Measurements from ENCODE around the gene SCARB2.
"Not testable (repeated sequence)": the region's sequence is repeated elsewhere in the genome, so short reads cannot be mapped to it uniquely, and the experiment has no call there.

The SCARB2 gene

GRCh38 chr4:76213415-76214176 is at the start of gene SCARB2:
TSS of gene SCARB2 (minus strand) at chr4:76213824. CDS start at chr4:76213543, 281 bp downstream.
- DNase-seq (ENCODE audit: low read depth in 2 of 2), result peak; percentile 42 to 51

DNA sequence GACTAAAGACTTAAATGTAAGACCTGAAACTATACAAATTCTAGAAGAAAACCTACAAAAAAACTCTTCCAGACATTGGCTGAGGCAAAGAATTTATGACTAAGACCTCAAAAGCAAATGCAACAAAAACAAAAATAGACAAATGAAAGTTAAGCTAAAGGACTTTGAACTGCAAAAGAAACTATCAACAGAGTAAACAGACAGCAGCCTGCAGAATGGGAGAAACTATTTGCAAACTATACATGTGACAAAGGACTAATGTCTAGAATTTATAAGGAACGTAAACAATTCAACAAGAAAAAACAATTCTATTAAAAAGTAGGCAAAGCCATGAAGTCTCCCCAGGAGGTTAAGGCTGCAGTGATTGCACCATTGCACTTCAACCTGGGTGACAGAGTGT is 46.9 kb upstream of the SCARB2 start:
- DNase-seq (ENCODE audit: low read depth in 2 of 2), result no peak

DNA sequence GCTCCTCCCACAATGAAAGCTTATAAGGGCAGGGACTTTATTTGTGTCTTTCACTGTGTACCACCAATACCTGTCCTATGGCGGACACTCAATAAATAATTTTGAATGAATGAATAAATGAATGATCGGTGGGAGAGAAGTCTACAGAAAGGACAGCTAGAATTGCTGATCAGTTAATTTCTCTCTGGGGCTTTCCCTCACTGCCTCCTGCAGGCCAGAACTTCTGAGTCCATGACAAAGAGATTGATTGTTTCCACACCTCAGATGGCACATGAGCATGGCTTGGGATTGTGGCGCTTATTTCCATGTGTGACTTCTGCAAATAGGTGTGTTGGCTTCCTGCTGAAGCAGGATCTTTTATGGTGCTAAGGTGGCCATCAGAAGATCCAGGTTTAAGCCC is 44.2 kb upstream of the SCARB2 start:
- no peak for DNase-seq (ENCODE audit: low read depth in 2 of 2)

- DNase-seq (ENCODE audit: low read depth in 2 of 2), result no peak
These were observed 43.3 kb upstream of the SCARB2 start for GRCh38 chr4:76256968-76257367.

- no peak for DNase-seq (ENCODE audit: low read depth in 2 of 2)
These were observed 42.4 kb upstream of the SCARB2 start for GRCh38 chr4:76256032-76256431.

GRCh38 chr4:76253511-76253910 is 39.9 kb upstream of the SCARB2 start:
- no peak for DNase-seq (ENCODE audit: low read depth in 2 of 2)

DNA sequence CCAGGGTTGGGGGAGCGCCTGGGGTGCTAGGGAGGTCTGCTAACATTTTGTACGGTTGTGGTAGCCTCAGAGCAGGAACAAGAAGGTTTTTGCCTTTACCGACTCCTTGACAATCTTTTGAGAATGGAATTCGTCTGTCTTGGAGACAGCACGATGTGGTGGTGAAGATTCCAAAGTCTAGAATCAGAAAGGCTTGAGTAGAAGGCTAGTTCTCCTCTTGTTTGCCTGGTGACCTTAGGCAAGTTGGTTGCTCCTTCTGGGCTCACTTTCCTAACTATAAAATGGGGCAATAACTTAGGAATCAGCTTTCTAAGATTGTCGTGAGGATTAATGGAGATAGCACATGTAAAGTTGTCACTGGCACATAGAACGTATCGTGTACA is 38.6 kb upstream of the SCARB2 start:
- DNase-seq (ENCODE audit: low read depth in 2 of 2), result no peak

DNA sequence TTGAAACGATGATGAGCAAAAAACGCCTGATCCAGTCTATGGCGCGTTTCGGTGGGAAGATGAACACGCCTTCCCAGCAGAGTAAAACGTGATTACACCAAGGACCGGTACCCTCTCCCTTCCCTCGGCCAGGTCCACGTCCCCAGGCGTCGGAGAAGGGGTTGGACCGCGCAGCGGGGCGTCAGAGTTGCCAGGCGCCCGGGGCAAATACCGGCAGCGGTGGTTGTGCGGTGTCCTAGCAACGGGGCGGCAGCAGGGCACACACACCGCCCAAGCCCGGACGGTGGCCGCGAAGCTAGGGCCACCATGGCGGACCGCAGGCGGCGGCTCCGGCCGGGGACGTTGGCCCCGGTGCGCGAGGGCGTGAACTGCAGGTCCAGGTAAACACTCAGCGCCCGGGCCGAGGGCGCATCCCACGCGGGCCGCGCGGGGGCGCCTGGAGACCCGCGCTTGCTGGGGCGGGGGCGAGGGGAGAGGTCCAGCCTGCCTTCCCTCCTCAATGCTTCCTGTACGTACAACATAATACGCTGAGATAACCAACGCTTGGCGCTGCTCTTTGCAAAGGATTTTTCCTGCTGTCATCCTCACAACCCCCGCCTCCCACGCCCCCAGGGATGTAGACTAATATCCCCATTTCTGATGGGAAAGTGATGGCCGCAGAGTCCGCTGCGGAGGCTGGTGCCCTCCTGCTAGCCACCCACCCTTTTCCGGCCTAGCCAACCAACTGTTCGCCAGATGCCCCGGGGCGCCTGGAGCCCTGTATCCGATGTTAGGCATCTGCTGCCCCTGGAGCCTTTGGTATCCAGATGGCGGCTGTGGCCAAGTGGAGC is 38.0 kb upstream of the SCARB2 start, which contains the start of gene FAM47E:
TSS of gene FAM47E (plus strand) at position 281 of the 830 bp plus-strand sequence. CDS start at position 307, 26 bp downstream.
- DNase-seq (ENCODE audit: low read depth in 2 of 2), result peak; percentile 16 to 20

- DNase-seq (ENCODE audit: low read depth in 2 of 2), result no peak
These were observed 37.3 kb upstream of the SCARB2 start for GRCh38 chr4:76250962-76251361.

DNA sequence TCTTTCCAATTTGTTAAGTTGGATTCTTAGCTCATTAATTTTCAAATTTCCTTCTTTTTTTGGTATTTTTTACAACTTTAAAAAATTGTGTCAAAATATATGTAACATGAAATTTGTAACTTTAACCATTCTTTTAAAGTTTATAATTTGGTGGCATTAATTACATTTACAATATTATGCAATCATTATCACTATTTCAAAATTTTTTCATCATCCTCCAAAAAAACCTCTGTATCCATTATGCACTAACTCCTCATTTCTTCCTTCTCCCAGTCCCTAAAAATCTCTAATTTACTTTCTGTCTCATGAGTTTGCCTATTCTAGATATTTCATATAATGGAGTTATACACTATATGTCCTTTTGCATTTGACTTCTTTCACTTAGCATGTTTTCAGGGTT is 33.2 kb upstream of the SCARB2 start:
- DNase-seq (ENCODE audit: low read depth in 2 of 2), result no peak

GRCh38 chr4:76246025-76246424 is 32.4 kb upstream of the SCARB2 start:
- DNase-seq (ENCODE audit: low read depth in 2 of 2), result no peak

DNA sequence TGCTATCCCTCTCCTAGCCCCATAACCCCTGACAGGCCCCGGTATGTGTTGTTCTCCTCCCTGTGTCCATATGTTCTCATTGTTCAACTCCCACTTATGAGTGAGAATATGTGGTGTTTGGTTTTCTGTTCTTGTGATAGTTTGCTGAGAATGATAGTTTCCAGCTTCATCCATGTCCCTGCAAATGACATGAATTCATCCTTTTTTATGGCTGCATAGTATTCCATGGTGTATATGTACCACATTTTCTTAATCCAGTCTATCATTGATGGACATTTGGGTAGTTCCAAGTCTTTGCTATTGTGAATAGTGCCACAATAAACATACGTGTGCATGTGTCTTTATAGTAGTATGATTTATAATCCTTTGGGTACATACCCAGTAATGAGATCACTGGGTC is 30.3 kb upstream of the SCARB2 start:
- DNase-seq (ENCODE audit: low read depth in 2 of 2), result not testable (repeated sequence)

DNA sequence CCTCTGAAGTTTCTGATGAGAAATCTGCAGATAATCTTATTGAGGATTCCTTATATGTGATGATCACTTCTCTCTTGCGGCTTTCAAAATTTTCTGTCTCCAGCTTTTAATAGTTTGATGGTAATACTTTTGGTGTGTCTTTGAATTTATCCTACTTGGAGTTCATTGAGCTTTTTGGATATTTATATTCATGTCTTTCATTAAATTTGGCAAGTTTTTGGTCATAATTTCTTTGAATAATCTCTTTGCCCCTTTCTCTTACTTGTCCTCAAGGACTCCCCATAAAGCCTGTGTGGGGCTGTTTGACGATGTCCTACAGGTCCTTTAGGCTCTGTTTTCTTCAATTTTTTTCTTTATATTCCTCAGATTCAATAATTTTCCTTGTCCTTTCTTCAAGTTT is 26.6 kb upstream of the SCARB2 start:
- no peak for DNase-seq (ENCODE audit: low read depth in 2 of 2)

- no peak for DNase-seq (ENCODE audit: low read depth in 2 of 2)
These were observed 25.1 kb upstream of the SCARB2 start for GRCh38 chr4:76238701-76239100.

DNA sequence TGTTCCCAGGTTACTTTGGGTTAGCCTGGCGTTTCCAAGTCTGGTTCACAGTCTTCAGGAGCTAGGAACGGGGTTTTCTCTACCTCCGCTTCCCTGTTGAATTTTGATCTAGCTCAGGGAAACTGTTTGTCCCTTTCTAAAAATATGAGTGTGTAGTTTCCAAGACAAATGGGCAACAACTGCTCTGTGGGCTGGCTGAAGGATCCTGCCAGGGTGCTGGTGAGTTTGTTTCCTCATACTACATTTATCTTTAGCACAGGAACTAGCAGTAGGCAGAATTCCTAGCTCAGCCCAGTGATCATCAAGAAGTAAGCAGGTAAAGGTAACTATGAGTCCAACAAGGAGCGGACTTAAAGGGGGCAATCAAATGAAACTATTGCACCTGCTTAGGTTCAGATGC is 24.6 kb upstream of the SCARB2 start:
- DNase-seq (ENCODE audit: low read depth in 2 of 2), result no peak

- no peak for DNase-seq (ENCODE audit: low read depth in 2 of 2)
These were observed 22.3 kb upstream of the SCARB2 start for GRCh38 chr4:76235915-76236314.

DNA sequence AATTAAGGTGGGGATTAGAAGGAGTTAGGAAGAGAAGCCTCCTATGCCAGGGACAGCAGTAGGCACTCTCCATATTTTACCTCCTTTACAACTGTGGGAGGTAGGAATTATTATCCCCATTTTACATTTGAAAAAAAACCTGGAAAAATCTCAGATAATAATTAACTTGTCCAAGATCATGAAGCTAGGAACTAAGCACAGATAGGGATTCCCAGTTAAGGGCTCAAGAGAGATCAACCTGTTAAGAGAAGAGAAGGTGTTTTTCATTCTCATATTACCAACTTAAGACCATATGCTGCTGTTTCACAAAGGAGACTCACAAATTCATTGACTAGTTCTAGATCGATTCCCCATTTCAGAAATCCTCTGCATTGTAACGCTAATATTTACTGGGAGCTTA is 21.8 kb upstream of the SCARB2 start:
- DNase-seq (ENCODE audit: low read depth in 2 of 2), result no peak

- DNase-seq (ENCODE audit: low read depth in 2 of 2), result no peak
These were observed 21.0 kb upstream of the SCARB2 start for GRCh38 chr4:76234679-76235044.

GRCh38 chr4:76233967-76234678 is 20.5 kb upstream of the SCARB2 start:
- no peak for DNase-seq (ENCODE audit: low read depth in 2 of 2)

DNA sequence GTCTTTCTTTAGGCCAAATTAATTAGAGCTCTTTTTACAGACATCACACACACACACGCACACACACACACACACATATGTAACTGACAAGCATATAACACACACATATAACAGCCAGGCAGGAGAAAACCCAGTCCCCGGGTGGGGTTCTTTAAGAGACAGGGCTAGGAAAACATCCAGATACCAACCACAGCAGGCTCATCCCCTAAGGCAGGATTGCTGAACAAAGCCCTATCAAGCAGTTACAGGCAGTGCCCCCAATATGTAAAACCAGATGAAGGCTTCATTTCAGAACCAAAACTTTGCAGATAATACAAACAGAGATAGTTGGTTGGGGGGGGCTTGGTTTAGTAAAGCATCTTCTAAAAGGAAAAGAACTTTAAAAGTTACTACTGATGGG is 19.9 kb upstream of the SCARB2 start:
- no peak for DNase-seq (ENCODE audit: low read depth in 2 of 2)

- no peak for DNase-seq (ENCODE audit: low read depth in 2 of 2)
These were observed 19.5 kb upstream of the SCARB2 start for GRCh38 chr4:76233083-76233482.

- no peak for DNase-seq (ENCODE audit: low read depth in 2 of 2)
These were observed 19.1 kb upstream of the SCARB2 start for GRCh38 chr4:76232681-76233080.
